Activated B cell treated with CpG ODN at 0.5 μM for 24 hours (primary cell): ENCODE results near the gene SLC25A6. TPM values are rescaled to one million over a fixed set of nuclear protein-coding genes. Genes with fewer than 3 reads are reported as not detected.
A peak's percentile ranks its signal among the peaks of the same experiment; 100 is the strongest.
"Not testable (repeated sequence)": the region's sequence is repeated elsewhere in the genome, so short reads cannot be mapped to it uniquely, and the experiment has no call there.

ENCODE experiments used
- ATAC-seq: fragments of 200-7000 bp; cut with Tn5 transposase; one replicate; pipeline ENCODE4 v1.10.0; 2021; ENCODE audit warnings: low read depth, mild to moderate bottlenecking, moderate library complexity
- CTCF ChIA-PET: fragments of 350-600 bp; sonication (Branson Sonifier 250); formaldehyde crosslinking; loops from one replicate; lab custom pipeline; 2021; ENCODE audit warnings: antibody characterized with exemption; lab: Charles Lee
- POLR2A ChIA-PET: fragments of 350-600 bp; sonication (Branson Sonifier 250); formaldehyde crosslinking; loops from one replicate; lab custom pipeline; 2021; ENCODE audit warnings: antibody characterized with exemption; lab: Charles Lee
- DNase-seq: peaks from one replicate; pipeline ENCODE4 v3.0.0; 2022
- H3K27ac Mint-ChIP-seq: one replicate; pipeline ENCODE4 v1.8.0; 2020; ENCODE audit warnings: mixed read lengths
- H3K27me3 Mint-ChIP-seq: one replicate; pipeline ENCODE4 v1.8.0; 2021; ENCODE audit warnings: mixed read lengths
- H3K36me3 Mint-ChIP-seq: one replicate; pipeline ENCODE4 v1.8.0; 2021; ENCODE audit warnings: low read depth, mixed read lengths
- H3K4me1 Mint-ChIP-seq: one replicate; pipeline ENCODE4 v1.8.0; 2021; ENCODE audit warnings: mixed read lengths
- H3K4me3 Mint-ChIP-seq: one replicate; pipeline ENCODE4 v1.8.0; 2020; ENCODE audit warnings: mild to moderate bottlenecking, mixed read lengths
- H3K9me3 Mint-ChIP-seq: one replicate; pipeline ENCODE4 v1.8.0; 2020; ENCODE audit warnings: mixed read lengths
- intact Hi-C: fragments of 100-400 bp; cut with micrococcal nuclease; formaldehyde crosslinking; loops from one replicate; pipeline ENCODE4 v1.15.1; 2024
- total RNA-seq: library from RNA; stranded (reverse); gene quantifications from 2 replicates; pipeline ENCODE4 v1.2.3, GENCODE V29; 2022
- TF ChIP-seq, protein P1 (sequence below): fragments of 200-600 bp; IDR thresholded peaks from one replicate; pipeline ENCODE4 v1.8.0; 2022; ENCODE audit warnings: antibody characterized with exemption, mild to moderate bottlenecking

Gene SLC25A6
- total RNA-seq, 1 donor from 2014 or later, result 436 TPM

DNA sequence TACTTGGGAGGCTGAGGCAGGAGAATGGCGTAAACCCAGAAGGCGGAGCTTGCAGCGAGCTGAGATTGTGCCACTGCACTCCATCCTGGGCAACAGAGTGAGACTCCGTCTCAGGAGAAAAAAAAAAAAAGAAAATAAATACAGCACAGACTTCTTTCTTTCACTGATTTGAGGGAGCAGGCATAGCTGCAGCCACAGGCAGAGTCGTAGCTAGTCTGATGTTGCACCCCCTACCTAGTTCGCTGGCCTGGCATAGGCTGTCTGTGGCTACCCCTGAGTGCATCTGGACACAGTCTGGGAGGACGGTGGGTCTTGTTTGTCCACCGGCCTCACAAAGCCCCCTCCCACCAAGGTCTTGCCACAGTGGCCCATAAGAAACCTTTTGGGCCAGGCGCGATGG, 33.9 kb downstream of the SLC25A6 start:
- Mint-ChIP-seq H3K4me3 (no peak overlapping the region), H3K36me3 (peaks cover 29% of the 10 kb centered on the region), H3K9me3 (no peaks in the 10 kb centered on the region), H3K27me3 (no peaks in the 10 kb centered on the region), H3K4me1 (no peaks in the 10 kb centered on the region), H3K27ac (no peak overlapping the region)
- CTCF ChIA-PET, result no interaction called here
- intact Hi-C loops, result no loop called here
- POLR2A ChIA-PET, result no interaction called here
- TF ChIP-seq, protein P1, sequence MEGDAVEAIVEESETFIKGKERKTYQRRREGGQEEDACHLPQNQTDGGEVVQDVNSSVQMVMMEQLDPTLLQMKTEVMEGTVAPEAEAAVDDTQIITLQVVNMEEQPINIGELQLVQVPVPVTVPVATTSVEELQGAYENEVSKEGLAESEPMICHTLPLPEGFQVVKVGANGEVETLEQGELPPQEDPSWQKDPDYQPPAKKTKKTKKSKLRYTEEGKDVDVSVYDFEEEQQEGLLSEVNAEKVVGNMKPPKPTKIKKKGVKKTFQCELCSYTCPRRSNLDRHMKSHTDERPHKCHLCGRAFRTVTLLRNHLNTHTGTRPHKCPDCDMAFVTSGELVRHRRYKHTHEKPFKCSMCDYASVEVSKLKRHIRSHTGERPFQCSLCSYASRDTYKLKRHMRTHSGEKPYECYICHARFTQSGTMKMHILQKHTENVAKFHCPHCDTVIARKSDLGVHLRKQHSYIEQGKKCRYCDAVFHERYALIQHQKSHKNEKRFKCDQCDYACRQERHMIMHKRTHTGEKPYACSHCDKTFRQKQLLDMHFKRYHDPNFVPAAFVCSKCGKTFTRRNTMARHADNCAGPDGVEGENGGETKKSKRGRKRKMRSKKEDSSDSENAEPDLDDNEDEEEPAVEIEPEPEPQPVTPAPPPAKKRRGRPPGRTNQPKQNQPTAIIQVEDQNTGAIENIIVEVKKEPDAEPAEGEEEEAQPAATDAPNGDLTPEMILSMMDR, result no peak
- ATAC-seq (no peak), DNase-seq (no peak)

DNA sequence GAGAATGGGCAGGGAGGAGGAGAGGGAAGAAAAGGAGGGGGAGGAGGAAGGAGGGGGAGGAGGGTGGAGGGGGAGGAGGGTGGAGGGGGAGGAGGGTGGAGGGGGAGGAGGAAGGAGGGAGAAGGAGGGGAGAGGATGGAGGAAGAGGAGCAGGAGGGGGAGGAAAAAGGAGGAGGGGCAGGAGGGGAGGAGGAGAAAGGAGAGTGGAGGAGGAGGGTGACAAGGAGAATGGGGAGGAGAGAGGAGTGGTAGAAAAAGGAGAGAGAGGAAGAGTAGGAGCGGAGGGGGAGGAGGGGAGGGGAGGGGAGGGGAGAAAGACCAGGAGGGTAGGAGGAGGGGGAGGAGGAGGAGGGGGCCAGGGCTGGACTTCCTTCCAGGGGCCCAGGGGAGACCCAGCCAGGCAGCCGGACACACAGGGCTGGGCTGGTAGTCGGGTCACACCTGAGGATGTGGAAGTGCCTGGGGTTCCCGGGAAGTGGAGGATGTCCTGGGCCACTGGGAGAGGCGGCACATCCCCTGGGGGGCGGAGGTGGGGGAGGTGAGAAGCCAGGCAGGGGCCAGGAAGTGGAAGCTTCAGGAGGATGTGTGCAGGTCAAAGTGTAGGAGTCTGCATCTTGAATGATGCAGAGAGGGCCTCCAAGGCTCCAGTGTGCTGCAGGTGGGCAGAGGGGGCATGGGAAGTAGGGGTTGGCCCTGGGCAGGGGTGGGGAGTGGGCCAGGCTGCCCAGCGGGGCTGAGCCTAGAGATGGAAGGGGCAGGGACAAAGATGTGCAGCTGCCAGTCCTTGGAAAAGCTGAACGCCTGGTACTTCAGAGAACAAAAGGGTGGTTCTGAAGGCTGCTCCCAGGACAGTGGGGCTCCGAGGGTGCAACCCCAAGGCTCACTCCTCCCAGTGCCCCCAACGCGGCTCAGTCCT, 36.5 kb downstream of the SLC25A6 start:
- H3K27ac Mint-ChIP-seq, result no peak overlapping the region
- DNase-seq (no peak), ATAC-seq (peak; percentile 10)
- no peaks in the 10 kb centered on the region for H3K4me1 Mint-ChIP-seq
- TF ChIP-seq, protein P1, result no peak
- intact Hi-C loops, result no loop called here
- no peaks in the 10 kb centered on the region for H3K9me3 Mint-ChIP-seq
- H3K27me3 Mint-ChIP-seq, result no peaks in the 10 kb centered on the region
- peaks cover 18% of the 10 kb centered on the region for H3K36me3 Mint-ChIP-seq
- H3K4me3 Mint-ChIP-seq, result no peak overlapping the region
- ChIA-PET CTCF (no interaction called here), POLR2A (no interaction called here)

DNA sequence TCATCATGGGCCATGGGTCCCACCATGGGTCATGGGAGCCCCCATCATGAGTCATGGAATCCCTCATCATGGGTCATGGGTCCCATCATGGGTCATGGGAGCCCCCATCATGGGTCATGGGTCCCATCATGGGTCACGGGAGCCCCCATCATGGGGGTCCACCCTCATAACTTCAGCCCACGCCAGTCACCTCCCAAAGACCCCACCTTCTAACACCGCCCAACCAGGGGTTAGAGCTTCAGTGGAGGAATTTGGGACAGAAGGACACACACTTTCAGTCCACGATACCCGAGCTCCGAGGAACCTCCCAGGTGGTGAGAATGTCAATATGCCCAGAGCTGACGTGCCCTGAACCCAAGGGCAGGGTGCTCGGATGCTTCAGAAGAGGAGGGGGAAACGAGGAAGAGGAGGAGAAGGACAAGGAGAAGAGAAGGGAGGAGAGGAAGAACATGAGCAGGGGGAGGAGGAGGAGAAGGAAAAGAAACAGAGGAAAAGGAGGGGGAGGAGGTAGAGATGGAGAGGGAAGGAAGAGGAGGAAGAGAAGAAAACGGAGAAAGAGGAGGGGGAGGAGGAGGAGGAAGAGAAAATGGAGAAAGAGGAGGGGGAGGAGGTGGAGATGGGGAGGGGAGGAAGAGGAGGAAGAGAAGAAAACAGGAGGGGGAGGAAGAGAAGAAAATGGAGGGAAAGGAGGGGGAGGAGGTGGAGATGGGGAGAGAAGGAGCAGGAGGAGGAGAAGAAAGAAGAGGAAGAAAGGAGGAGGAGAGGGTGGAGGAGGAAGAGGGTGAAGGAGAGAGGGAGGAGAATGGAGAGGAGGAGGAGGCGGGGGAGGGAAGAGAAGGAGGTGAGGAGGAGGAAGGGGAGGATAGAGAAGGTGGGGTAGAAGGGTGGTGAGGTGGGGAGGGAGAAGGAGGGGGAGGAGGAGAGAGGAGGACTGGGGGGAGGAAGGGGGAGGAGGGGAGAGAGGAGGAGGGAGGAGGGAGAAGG, 37.6 kb downstream of the SLC25A6 start:
- TF ChIP-seq, protein P1, result no peak
- no peaks in the 10 kb centered on the region for H3K27me3 Mint-ChIP-seq
- intact Hi-C loops, result no loop called here
- H3K27ac Mint-ChIP-seq, result no peak overlapping the region
- POLR2A ChIA-PET, result no interaction called here
- CTCF ChIA-PET, result no interaction called here
- H3K36me3 Mint-ChIP-seq, result peaks cover 14% of the 10 kb centered on the region
- DNase-seq (no peak), ATAC-seq (no peak)
- no peak overlapping the region for H3K4me3 Mint-ChIP-seq
- H3K9me3 Mint-ChIP-seq, result no peaks in the 10 kb centered on the region
- H3K4me1 Mint-ChIP-seq, result no peaks in the 10 kb centered on the region

DNA sequence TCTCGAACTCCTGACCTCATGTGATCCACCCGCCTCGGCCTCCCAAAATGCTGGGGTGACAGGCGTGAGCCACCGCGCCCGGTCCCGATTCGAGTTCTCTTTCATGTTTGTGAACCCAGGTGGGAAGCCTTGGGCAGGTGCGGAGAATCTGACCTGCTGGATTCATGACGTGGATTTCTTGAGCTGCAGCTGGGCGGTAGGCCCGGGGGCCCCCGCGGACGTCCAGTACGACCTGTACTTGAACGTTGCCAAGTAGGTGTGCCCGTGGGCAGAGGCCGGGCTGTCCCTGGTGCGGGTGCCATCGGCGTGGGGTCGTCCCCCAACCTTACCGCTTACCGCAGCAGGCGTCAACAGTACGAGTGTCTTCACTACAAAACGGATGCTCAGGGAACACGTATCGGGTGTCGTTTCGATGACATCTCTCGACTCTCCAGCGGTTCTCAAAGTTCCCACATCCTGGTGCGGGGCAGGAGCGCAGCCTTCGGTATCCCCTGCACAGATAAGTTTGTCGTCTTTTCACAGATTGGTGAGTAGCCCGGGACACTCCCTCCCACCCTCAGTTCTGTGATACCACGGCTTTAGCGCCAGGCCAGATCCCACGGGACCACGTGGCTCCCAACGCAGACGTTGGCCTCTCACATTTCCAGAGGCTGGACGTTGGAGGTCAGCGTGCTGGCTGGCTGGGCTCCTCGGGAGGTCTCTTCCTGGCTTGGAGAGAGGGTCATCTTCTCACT, 39.8 kb downstream of the SLC25A6 start:
- H3K27me3 Mint-ChIP-seq, result no peaks in the 10 kb centered on the region
- no peak for ATAC-seq
- TF ChIP-seq, protein P1, result no peak
- no peak for DNase-seq
- H3K27ac Mint-ChIP-seq, result no peak overlapping the region
- no peaks in the 10 kb centered on the region for H3K9me3 Mint-ChIP-seq
- no peak overlapping the region for H3K4me3 Mint-ChIP-seq
- CTCF ChIA-PET, result no interaction called here
- H3K36me3 Mint-ChIP-seq, result no peaks in the 10 kb centered on the region
- intact Hi-C loops, result no loop called here
- no peaks in the 10 kb centered on the region for H3K4me1 Mint-ChIP-seq
- POLR2A ChIA-PET, result no interaction called here

DNA sequence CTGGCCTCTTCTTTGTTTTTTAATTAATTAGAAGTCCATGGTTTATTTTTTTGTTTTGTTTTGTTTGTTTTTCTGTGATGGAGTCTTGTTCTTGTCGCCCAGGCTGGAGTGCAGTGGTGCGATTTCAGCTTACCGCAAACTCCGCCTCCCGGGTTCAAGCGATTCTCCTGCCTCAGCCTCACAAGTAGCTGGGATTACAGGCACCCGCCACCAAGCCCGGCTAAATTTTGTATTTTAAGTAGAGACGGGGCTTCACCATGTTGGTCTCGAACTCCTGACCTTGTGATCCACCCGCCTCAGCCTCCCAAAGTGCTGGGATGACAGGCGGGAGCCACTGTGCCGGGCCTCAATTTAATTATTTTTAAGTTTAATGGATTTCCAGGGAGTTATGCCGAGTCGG, 42.3 kb downstream of the SLC25A6 start:
- H3K27ac Mint-ChIP-seq, ATAC-seq, H3K4me1 Mint-ChIP-seq, POLR2A ChIA-PET, H3K36me3 Mint-ChIP-seq, H3K4me3 Mint-ChIP-seq, intact Hi-C loops, H3K27me3 Mint-ChIP-seq, H3K9me3 Mint-ChIP-seq, DNase-seq, CTCF ChIA-PET: not testable (repeated sequence)
